GM12878 (cell line): ENCODE results near the gene NCOA6. TPM values are rescaled to one million over a fixed set of nuclear protein-coding genes. Genes with fewer than 3 reads are reported as not detected.

ENCODE experiments used
- ATAC-seq: fragments of 200-7000 bp; cut with Tn5 transposase; 3 replicates; pipeline ENCODE4 v1.9.1; 2020; ENCODE audit warnings: mild to moderate bottlenecking, moderate library complexity
- BruUV-seq: library from RNA; stranded (reverse); fragments of 400-500 nt; replicated peaks from 2 replicates; lab custom pipeline; 2021; lab: Mats Ljungman, UMichigan
- CTCF ChIA-PET: fragments of 300-600 bp; sonication (Branson Sonifier 250); formaldehyde crosslinking; extraction: SDS; loops from one replicate; lab custom pipeline; 2021; ENCODE audit warnings: inconsistent platforms; lab: Yijun Ruan, JAX
- POLR2A ChIA-PET: fragments of 350-600 bp; formaldehyde crosslinking; extraction: SDS; loops from one replicate; lab custom pipeline; 2021; ENCODE audit warnings: inconsistent platforms; lab: Charles Lee
- RAD21 ChIA-PET: fragments of 300-600 bp; sonication (Branson Sonifier 250); formaldehyde crosslinking; loops from one replicate; lab custom pipeline; 2023; ENCODE audit warnings: antibody characterized with exemption; ENCODE audit not compliant: unreplicated experiment; lab: Charles Lee
- SMC1A ChIA-PET: fragments of 300-600 bp; sonication (Branson Sonifier 250); formaldehyde crosslinking; loops from one replicate; lab custom pipeline; 2023; ENCODE audit not compliant: unreplicated experiment, uncharacterized antibody; lab: Charles Lee
- DNase-seq: peaks from one replicate; pipeline ENCODE4 v3.0.0-alpha.2; 2011; ENCODE audit warnings: low read depth, low spot score
- FAIRE-seq: peaks from 3 replicates; lab custom pipeline; 2011; peaks lifted over from hg19 to GRCh38; lab: Jason Lieb, UNC
- H2AFZ ChIP-seq: 2 replicates; pipeline ENCODE4 v1.6.0; 2011; ENCODE audit warnings: low read depth, low read length, control low read depth; ENCODE audit not compliant: control insufficient read depth
- H3K27ac ChIP-seq: 2 replicates; pipeline ENCODE4 v1.5.1; 2011; ENCODE audit warnings: control low read depth; ENCODE audit not compliant: control insufficient read depth, insufficient read depth
- H3K27me3 ChIP-seq, 2 experiments: replicated peaks in 1 of 2; 2 replicates each; pipeline versions ENCODE4 v1.6.0 to v1.6.1; 2011; ENCODE audit warnings: low read length in 1 of 2; ENCODE audit not compliant: control insufficient read depth in 2 of 2, insufficient read depth in 2 of 2
- H3K36me3 ChIP-seq, 2 experiments: 2 replicates each; pipeline ENCODE4 v1.5.1; 2011; ENCODE audit warnings: low read length in 1 of 2; ENCODE audit not compliant: control insufficient read depth in 2 of 2, insufficient read depth in 2 of 2
- H3K4me1 ChIP-seq: 2 replicates; pipeline ENCODE4 v1.6.1; 2011; ENCODE audit warnings: mild to moderate bottlenecking, low read length, moderate library complexity, mixed read lengths; ENCODE audit not compliant: control insufficient read depth, insufficient read depth
- H3K4me2 ChIP-seq: 2 replicates; pipeline ENCODE4 v1.6.0; 2011; ENCODE audit warnings: control low read depth; ENCODE audit not compliant: control insufficient read depth, insufficient read depth
- H3K4me3 ChIP-seq: fragments of 200-600 bp; sonication (generic); 2 replicates; pipeline ENCODE4 v1.5.1; 2016
- H3K79me2 ChIP-seq: 2 replicates; pipeline ENCODE4 v1.6.0; 2011; ENCODE audit warnings: low read length; ENCODE audit not compliant: control insufficient read depth, insufficient read depth
- H3K9ac ChIP-seq: 2 replicates; pipeline ENCODE4 v1.8.0; 2011; ENCODE audit warnings: low read length, control low read depth, mixed read lengths; ENCODE audit not compliant: control insufficient read depth, insufficient read depth
- H3K9me3 ChIP-seq: replicated peaks from 3 replicates; pipeline ENCODE4 v1.5.1; 2011; ENCODE audit warnings: mild to moderate bottlenecking, low read length; ENCODE audit not compliant: control insufficient read depth, insufficient read depth
- H4K20me1 ChIP-seq: 2 replicates; pipeline ENCODE4 v1.6.0; 2011; ENCODE audit not compliant: control insufficient read depth, insufficient read depth
- BACH1 ChIP-seq: fragments of 450-650 bp; IDR thresholded peaks from 2 replicates; pipeline ENCODE4 v1.6.1; 2017; ENCODE audit warnings: mild to moderate bottlenecking, borderline replicate concordance
- BHLHE40 ChIP-seq, 2 experiments: fragments of 450-650 bp in 1 of 2; IDR thresholded peaks; 2 replicates each; pipeline ENCODE4 v1.6.1; 2011 to 2017; ENCODE audit warnings: low read depth in 2 of 2, borderline replicate concordance in 1 of 2, improper control_type of control experiment in 1 of 2, low read length in 1 of 2, mild to moderate bottlenecking in 1 of 2
- CBX3 ChIP-seq: fragments of 200-600 bp; sonication (generic); IDR thresholded peaks from 2 replicates; pipeline ENCODE4 v1.6.1; 2016; ENCODE audit warnings: low read depth, borderline replicate concordance
- CTCF ChIP-seq, 3 experiments: IDR thresholded peaks in 2 of 3; conservative IDR thresholded peaks in 1 of 3; 2 replicates each; pipeline ENCODE4 v1.5.1; 2011; ENCODE audit warnings: low read depth in 3 of 3, low read length in 3 of 3, mild to moderate bottlenecking in 3 of 3, control low read depth in 2 of 3, moderate library complexity in 2 of 3, inconsistent platforms in 1 of 3, mixed read lengths in 1 of 3; ENCODE audit not compliant: control insufficient read depth in 2 of 3, insufficient read depth in 1 of 3; ENCODE audit errors: extremely low read depth in 1 of 3
- DPF2 ChIP-seq: fragments of 450-650 bp; IDR thresholded peaks from 2 replicates; pipeline ENCODE4 v1.6.1; 2017; ENCODE audit warnings: mild to moderate bottlenecking
- ELK1 ChIP-seq: IDR thresholded peaks from 2 replicates; pipeline ENCODE4 v1.6.1; 2012; ENCODE audit warnings: low read depth, low read length, improper control_type of control experiment
- HCFC1 ChIP-seq: fragments of 150-350 bp; IDR thresholded peaks from 2 replicates; pipeline ENCODE4 v1.6.1; 2014; ENCODE audit warnings: low read length
- IKZF1 ChIP-seq: fragments of 450-650 bp; conservative IDR thresholded peaks from 2 replicates; pipeline ENCODE4 v1.6.1; 2017; ENCODE audit warnings: antibody characterized with exemption, mild to moderate bottlenecking
- MAX ChIP-seq: IDR thresholded peaks from 2 replicates; pipeline ENCODE4 v1.6.1; 2012; ENCODE audit warnings: low read depth, low read length, improper control_type of control experiment
- NBN ChIP-seq: fragments of 450-650 bp; IDR thresholded peaks from 2 replicates; pipeline ENCODE4 v1.6.1; 2016
- POLR2A ChIP-seq: IDR thresholded peaks from 2 replicates; pipeline ENCODE4 v1.6.1; 2011; ENCODE audit warnings: low read depth, mild to moderate bottlenecking, low read length
- POLR2AphosphoS5 ChIP-seq: IDR thresholded peaks from 2 replicates; pipeline ENCODE4 v1.6.1; 2011; ENCODE audit warnings: mild to moderate bottlenecking, low read length, inconsistent platforms
- POU2F2 ChIP-seq: IDR thresholded peaks from 3 replicates; pipeline ENCODE4 v1.6.1; 2011; ENCODE audit warnings: low read depth, mild to moderate bottlenecking, low read length, borderline replicate concordance
- RFX5 ChIP-seq: IDR thresholded peaks from 2 replicates; pipeline ENCODE4 v1.6.1; 2011; ENCODE audit warnings: low read depth, low read length, improper control_type of control experiment
- RUNX3 ChIP-seq: IDR thresholded peaks from 2 replicates; pipeline ENCODE4 v1.6.1; 2012; ENCODE audit warnings: low read length, inconsistent platforms
- TAF1 ChIP-seq: IDR thresholded peaks from 2 replicates; pipeline ENCODE4 v1.6.1; 2011; ENCODE audit warnings: mild to moderate bottlenecking, low read depth, low read length, borderline replicate concordance
- USF2 ChIP-seq: IDR thresholded peaks from 2 replicates; pipeline ENCODE4 v1.6.1; 2011; ENCODE audit warnings: low read depth, low read length, improper control_type of control experiment, borderline replicate concordance
- YY1 ChIP-seq: IDR thresholded peaks from 2 replicates; pipeline ENCODE4 v1.6.1; 2011; ENCODE audit warnings: low read depth, mild to moderate bottlenecking, low read length
- ZNF217 ChIP-seq: fragments of 450-650 bp; IDR thresholded peaks from 2 replicates; pipeline ENCODE4 v1.6.1; 2017; ENCODE audit warnings: antibody characterized with exemption, mild to moderate bottlenecking
- WGBS: methylation state at CpG from one replicate; pipeline ENCODE4 v1.1.6; 2016; ENCODE audit warnings: low lambda C conversion rate; ENCODE audit not compliant: insufficient replicate concordance, insufficient coverage; ENCODE audit errors: missing lambda C conversion rate; 5-methylcytosine and 5-hydroxymethylcytosine counted together
- in situ Hi-C: fragments of 300-500 bp; cut with MboI; formaldehyde crosslinking; loops from 9 replicates; pipeline ENCODE4 v1.14.3; 2018; ENCODE audit warnings: mixed read lengths
- intact Hi-C: fragments of 100-400 bp; cut with micrococcal nuclease; formaldehyde crosslinking; loops from one replicate; pipeline ENCODE4 v1.14.2; 2022; ENCODE audit not compliant: unreplicated experiment
- polyA plus RNA-seq, 11 experiments: library from polyadenylated mRNA; depleted of rRNA in 4 of 11; unstranded in 6 of 11; stranded (reverse) in 5 of 11; fragments of >200 nt; fragmentation: Nextera tagmentation in 4 of 11; fragmentation: Illumina TruSeq in 1 of 11; extraction: Ambion mirVana in 4 of 11; extraction: Trizol in 1 of 11; gene quantifications; 1 replicate in 1 of 11; 2 replicates in 10 of 11; pipeline versions ENCODE4 v1.2.1 to v1.2.3, GENCODE V29; 2011 to 2016; ENCODE audit warnings: inconsistent platforms in 2 of 11, missing spikeins in 2 of 11, low read depth in 1 of 11
- total RNA-seq, 4 experiments: library from RNA; depleted of rRNA in 3 of 4; stranded (reverse); fragments of >200 nt in 3 of 4; fragmentation: Illumina TruSeq in 1 of 4; extraction: Trizol in 1 of 4; gene quantifications; 2 replicates each; pipeline versions ENCODE4 v1.2.1 to v1.2.3, GENCODE V29; 2013 to 2021

NCOA6 gene
- total and polyA plus RNA-seq, 10 of the 15 experiments (the other 5 are each of a cell fraction or from before 2014, with no cell fraction given), result 6.1 to 20.6 (median 12.6) TPM

DNA sequence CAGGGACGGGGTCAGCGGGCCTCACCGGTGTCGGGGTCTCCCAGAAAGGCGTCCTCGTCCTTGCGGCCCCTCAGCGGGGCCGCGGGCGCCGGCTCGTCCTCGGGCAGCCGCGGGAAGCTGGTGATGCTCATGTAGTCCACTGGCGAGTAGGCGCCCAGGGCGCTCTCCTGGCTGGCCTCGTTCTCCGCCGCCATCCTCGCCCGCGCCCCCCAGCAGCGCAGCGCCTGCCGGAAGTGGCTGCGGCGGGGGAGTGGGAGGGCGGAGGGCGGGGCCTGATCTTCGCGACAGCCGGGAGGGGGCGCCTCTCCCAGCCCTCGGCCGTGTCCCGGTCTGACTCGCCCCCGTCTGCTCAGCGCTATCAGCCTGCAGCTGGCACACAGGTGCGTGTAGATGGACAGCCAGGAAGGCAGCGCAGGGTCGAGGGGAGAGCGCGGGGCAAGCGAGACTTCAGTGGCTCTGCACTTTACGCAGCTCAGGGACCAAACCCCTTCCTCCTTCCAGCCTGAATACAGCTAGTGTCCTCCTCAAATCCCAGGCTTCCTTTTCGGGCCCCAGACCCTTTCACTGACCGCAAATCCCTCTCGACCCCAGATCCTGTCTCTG is 47.3 kb upstream of the NCOA6 start, which contains the start of gene GGT7:
Gene GGT7, minus strand, starts transcription at position 235 of the 603 bp plus-strand sequence. Its CDS starts 41 bp downstream, at position 194.
- peak; percentile 24 for DNase-seq
- RAD21 ChIA-PET, result interaction anchor here (0.8 to 7.1 kb wide), 3 partner anchors 85 to 223 kb away, joined by 3 to 71 read pairs (median 4); partner anchors contain the start of genes GSS and MYH7B
- Histone ChIP-seq H3K79me2 (no peaks in the 10 kb centered on the region), H3K4me1 (peaks cover 17% of the 10 kb centered on the region), H3K9me3 (no peaks in the 10 kb centered on the region), H2AFZ (peak within 1 kb of the TSS; percentile 94), H3K9ac (peak within 1 kb of the TSS; percentile 68), H4K20me1 (no peaks in the 10 kb centered on the region), H3K36me3 (no peaks in the 10 kb centered on the region), H3K4me3 (peak within 1 kb of the TSS; percentile 62; the same call in 1 of the 2 replicates), H3K27me3 (no peaks in the 10 kb centered on the region; a peak in 1 of 4 replicates), H3K27ac (no peak within 1 kb of the TSS), H3K4me2 (peak within 1 kb of the TSS; percentile 88)
- no peak for FAIRE-seq
- CTCF ChIA-PET, result interaction anchor here (0.6 to 7.5 kb wide), 16 partner anchors 11 to 337 kb away, joined by 3 to 99 read pairs (median 4); partner anchors contain the start of genes EDEM2, GSS, MYH7B and NCOA6
- in situ Hi-C loops, result loop anchor here (5.0 kb wide), 1 partner anchor 85 kb away; the partner anchor contains the start of genes GSS and MYH7B
- ATAC-seq, result peak; percentile 77
- no TSS peak for BruUV-seq
- intact Hi-C loops, result loop anchor here (10.0 kb wide), 1 partner anchor 222 kb away; the partner anchor contains the start of gene TRPC4AP
- SMC1A ChIA-PET, result interaction anchor here (0.7 kb wide), 1 partner anchor 19 kb away, joined by 3 read pairs; no protein-coding TSS in a partner anchor
- POLR2A ChIA-PET, result no interaction called here
- WGBS, result 6% methylated on average over 42 of the region's 52 CpGs
- TF ChIP-seq USF2 (no peak), HCFC1 (peak; percentile 23; the same call in 1 of the 2 replicates), IKZF1 (peak; percentile 41; the same call in 1 of the 2 replicates), RUNX3 (peak; percentile 46), DPF2 (0 out of 2 replicates have a peak, but pooled peaks have one; percentile 41), BHLHE40 (IDR thresholded peaks at IDR 0.05; ENCODE audit: borderline replicate concordance in 1 of 2, low read depth in 2 of 2, low read length in 1 of 2) (peak in 1 of 2 experiments; percentile 45; a peak in 1 of 4 replicates), RFX5 (no peak), ZNF217 (no peak), ELK1 (peak; percentile 65), POU2F2 (0 out of 3 replicates have a peak, but pooled peaks have one; percentile 32), POLR2A (peak; percentile 83), POLR2AphosphoS5 (peak; percentile 45; the same call in 1 of the 2 replicates), BACH1 (0 out of 2 replicates have a peak, but pooled peaks have one; percentile 32), CBX3 (no peak), TAF1 (peak; percentile 30; the same call in 1 of the 2 replicates), MAX (peak; percentile 74), YY1 (peak; percentile 71; the same call in 1 of the 2 replicates), CTCF (IDR thresholded peaks at IDR 0.05 in 2 of 3, conservative IDR thresholded peaks at IDR 0.05 in 1 of 3; ENCODE audit: control insufficient read depth in 2 of 3, extremely low read depth in 1 of 3, insufficient read depth in 1 of 3, low read depth in 3 of 3, low read length in 3 of 3) (peak; percentile 46 to 69 (median 67)), NBN (peak; percentile 43; the same call in 1 of the 2 replicates)
